HepG2 (cell line): Measurements from ENCODE around the gene MTM1. TPM values are rescaled to one million over a fixed set of nuclear protein-coding genes. Genes with fewer than 3 reads are reported as not detected.

Experiments
- ATAC-seq: fragments of 200-7000 bp; cut with Tn5 transposase; 3 replicates; pipeline ENCODE4 v1.9.1; 2020; ENCODE audit warnings: mild to moderate bottlenecking, moderate library complexity
- BruUV-seq: library from RNA; stranded (reverse); fragments of 400-500 nt; replicated peaks from 2 replicates; lab custom pipeline; 2021; lab: Mats Ljungman, UMichigan
- CTCF ChIA-PET: fragments of 300-600 bp; formaldehyde crosslinking; extraction: SDS; loops from one replicate; lab custom pipeline; 2021; ENCODE audit warnings: low total read pairs, inconsistent platforms, low intra/inter-chr PET ratio; lab: Yijun Ruan, JAX
- POLR2A ChIA-PET: fragments of 350-600 bp; sonication (Branson Sonifier 250); formaldehyde crosslinking; loops from one replicate; lab custom pipeline; 2020; ENCODE audit warnings: antibody characterized with exemption, inconsistent platforms; lab: Yijun Ruan, JAX
- DNase-seq: peaks from one replicate; pipeline ENCODE4 v3.0.0-alpha.2; 2015; ENCODE audit warnings: low spot score
- FAIRE-seq: peaks from 3 replicates; lab custom pipeline; 2011; peaks lifted over from hg19 to GRCh38; lab: Jason Lieb, UNC
- H2AFZ ChIP-seq: one replicate; pipeline ENCODE4 v1.6.1; 2011; ENCODE audit warnings: low read length, inconsistent platforms
- H3K27ac ChIP-seq: fragments of 300-600 bp; 3 replicates; pipeline ENCODE4 v1.8.0; 2011; ENCODE audit warnings: mixed run types, mild to moderate bottlenecking, mixed read lengths, low read length, inconsistent platforms; ENCODE audit not compliant: insufficient read depth; ENCODE audit errors: extremely low read length
- H3K27me3 ChIP-seq, 2 experiments: fragments of 200-600 bp in 1 of 2; 2 replicates in 1 of 2; 3 replicates in 1 of 2; pipeline versions ENCODE4 v1.6.0 to v1.8.0; 2011; ENCODE audit warnings: low read length in 2 of 2, mild to moderate bottlenecking in 2 of 2, moderate library complexity in 2 of 2, inconsistent platforms in 1 of 2; ENCODE audit not compliant: insufficient read depth in 2 of 2, control insufficient read depth in 1 of 2
- H3K36me3 ChIP-seq, 2 experiments: fragments of 200-600 bp in 1 of 2; replicated peaks in 1 of 2; 2 replicates in 1 of 2; 3 replicates in 1 of 2; pipeline versions ENCODE4 v1.5.1 to v1.8.0; 2011; ENCODE audit warnings: low read length in 2 of 2, inconsistent platforms in 1 of 2; ENCODE audit not compliant: insufficient read depth in 2 of 2, control insufficient read depth in 1 of 2
- H3K4me1 ChIP-seq: 2 replicates; pipeline ENCODE4 v1.5.1; 2012; ENCODE audit warnings: low read length, inconsistent platforms; ENCODE audit not compliant: insufficient read depth
- H3K4me2 ChIP-seq: 2 replicates; pipeline ENCODE4 v1.6.0; 2011; ENCODE audit warnings: low read depth, low read length, inconsistent platforms
- H3K4me3 ChIP-seq, 3 experiments: fragments of 200-600 bp in 1 of 3; sonication (generic), shearing (Covaris generic) in 1 of 3; replicated peaks in 1 of 3; 2 replicates each; pipeline ENCODE4 v1.5.1; 2011 to 2016; ENCODE audit warnings: low read length in 3 of 3, inconsistent platforms in 2 of 3, low read depth in 2 of 3, mild to moderate bottlenecking in 2 of 3, control low read depth in 1 of 3, mixed read lengths in 1 of 3; ENCODE audit not compliant: insufficient read depth in 1 of 3
- H3K79me2 ChIP-seq: one replicate; pipeline ENCODE4 v1.6.1; 2011; ENCODE audit warnings: low read length, inconsistent platforms; ENCODE audit not compliant: insufficient read depth
- H3K9ac ChIP-seq: 2 replicates; pipeline ENCODE4 v1.6.0; 2011; ENCODE audit warnings: mild to moderate bottlenecking, low read depth, low read length, inconsistent platforms; ENCODE audit not compliant: insufficient read depth
- H3K9me3 ChIP-seq: 2 replicates; pipeline ENCODE4 v1.5.1; 2012; ENCODE audit warnings: mild to moderate bottlenecking, low read length
- H4K20me1 ChIP-seq: 2 replicates; pipeline ENCODE4 v1.6.0; 2011; ENCODE audit warnings: inconsistent platforms, mild to moderate bottlenecking, low read length, moderate library complexity; ENCODE audit not compliant: insufficient read depth
- CTCF ChIP-seq: sonication (generic); formaldehyde crosslinking; IDR thresholded peaks from 2 replicates; pipeline ENCODE4 v1.5.0; 2020; ENCODE audit warnings: mild to moderate bottlenecking, missing genetic modification reagents, moderate library complexity
- FOXM1 ChIP-seq: sonication (generic); formaldehyde crosslinking; IDR thresholded peaks from 2 replicates; pipeline ENCODE4 v1.5.0; 2020; ENCODE audit warnings: missing genetic modification reagents
- GTF2F1 ChIP-seq: fragments of 150-350 bp; IDR thresholded peaks from 2 replicates; pipeline ENCODE4 v1.6.1; 2014; ENCODE audit warnings: low read length
- HDAC1 ChIP-seq: sonication (generic); formaldehyde crosslinking; IDR thresholded peaks from 2 replicates; pipeline ENCODE4 v1.5.1; 2020; ENCODE audit warnings: mild to moderate bottlenecking, missing genetic modification reagents
- HNF1B ChIP-seq: sonication (generic); formaldehyde crosslinking; IDR thresholded peaks from 2 replicates; pipeline ENCODE4 v1.5.1; 2020; ENCODE audit warnings: mild to moderate bottlenecking, moderate library complexity, missing genetic modification reagents
- JUN ChIP-seq: sonication (generic); formaldehyde crosslinking; IDR thresholded peaks from 2 replicates; pipeline ENCODE4 v1.4.0; 2020; ENCODE audit warnings: mild to moderate bottlenecking, missing genetic modification reagents
- NR2F2 ChIP-seq: IDR thresholded peaks from 2 replicates; pipeline ENCODE4 v1.6.1; 2012; ENCODE audit warnings: low read depth, inconsistent platforms, borderline replicate concordance
- SMC3 ChIP-seq: IDR thresholded peaks from 2 replicates; pipeline ENCODE4 v1.6.1; 2011; ENCODE audit warnings: low read length, improper control_type of control experiment
- STAG1 ChIP-seq: sonication (generic); formaldehyde crosslinking; IDR thresholded peaks from 2 replicates; pipeline ENCODE4 v1.4.0; 2020; ENCODE audit warnings: missing genetic modification reagents
- ZFP1 ChIP-seq: IDR thresholded peaks from 2 replicates; pipeline ENCODE4 v1.6.1; 2016
- ZHX1 ChIP-seq: sonication (generic); formaldehyde crosslinking; IDR thresholded peaks from 2 replicates; pipeline ENCODE4 v1.8.1; 2022; ENCODE audit warnings: low read depth, mild to moderate bottlenecking, missing genetic modification reagents
- ZSCAN31 ChIP-seq: sonication (generic); formaldehyde crosslinking; IDR thresholded peaks from 2 replicates; pipeline ENCODE4 v1.5.0; 2020; ENCODE audit warnings: low read depth, mild to moderate bottlenecking, missing genetic modification reagents
- WGBS: methylation state at CpG from one replicate; pipeline ENCODE4 v1.1.6; 2017; ENCODE audit warnings: low lambda C conversion rate; 5-methylcytosine and 5-hydroxymethylcytosine counted together
- in situ Hi-C: cut with HindIII; loops from 2 replicates; pipeline ENCODE4 v1.10.0; 2017; ENCODE audit warnings: low pct_unique_long_range_greater_than_20kb; ENCODE audit not compliant: extremely low pct_ligation_motif_present
- intact Hi-C: fragments of 100-400 bp; cut with micrococcal nuclease; formaldehyde crosslinking; loops from one replicate; pipeline ENCODE4 v1.10.0; 2022; ENCODE audit not compliant: unreplicated experiment
- polyA plus RNA-seq, 8 experiments: library from polyadenylated mRNA; depleted of rRNA in 3 of 8; stranded (reverse) in 7 of 8; unstranded in 1 of 8; fragments of >200 nt; fragmentation: Illumina TruSeq in 4 of 8; extraction: Trizol in 4 of 8; gene quantifications; 2 replicates each; pipeline versions ENCODE4 v1.2.1 to v1.2.3, GENCODE V29; 2011 to 2016; ENCODE audit warnings: low read depth in 4 of 8, missing spikeins in 1 of 8, mixed read lengths in 1 of 8; ENCODE audit not compliant: insufficient read depth in 1 of 8
- total RNA-seq, 5 experiments: library from RNA; depleted of rRNA; stranded (reverse); fragments of >200 nt; fragmentation: Illumina TruSeq; extraction: Trizol; gene quantifications; 2 replicates each; pipeline ENCODE4 v1.2.3, GENCODE V29; 2016; ENCODE audit warnings: low read depth in 1 of 5

Gene MTM1
- total and polyA plus RNA-seq, 2 of the 13 experiments (the other 11 are each of a cell fraction or from before 2014, with no cell fraction given) = 12.0 to 15.2 TPM

GRCh38 chrX:150536455-150537116 lies 31.8 kb upstream of the MTM1 start:
- H3K4me2 ChIP-seq = no peak overlapping the region
- H3K4me1 ChIP-seq = no peaks in the 10 kb centered on the region
- TF ChIP-seq SMC3 (0 out of 2 replicates have a peak, but pooled peaks have one; percentile 2), NR2F2 (no peak), CTCF (peak; percentile 32; the same call in 1 of the 2 replicates), STAG1 (CRISPR knock-in tag) (peak; percentile 21; the same call in 1 of the 2 replicates)
- no peak overlapping the region for H3K27ac ChIP-seq
- H4K20me1 ChIP-seq = no peaks in the 10 kb centered on the region
- H3K27me3 ChIP-seq = no peaks in the 10 kb centered on the region; a peak in 1 of 5 replicates
- H3K79me2 ChIP-seq = no peaks in the 10 kb centered on the region
- BruUV-seq = no TSS peak
- intact Hi-C loops (no loop called here), in situ Hi-C loops (no loop called here)
- H3K9ac ChIP-seq = no peak overlapping the region
- no peak for DNase-seq
- peak; percentile 61 for FAIRE-seq
- no peaks in the 10 kb centered on the region for H3K36me3 ChIP-seq
- no peak overlapping the region for H2AFZ ChIP-seq
- ChIA-PET CTCF (no interaction called here), POLR2A (no interaction called here)
- no CpG with 5 or more reads among the region's 8 CpGs for WGBS
- H3K4me3 ChIP-seq = no peak overlapping the region
- H3K9me3 ChIP-seq = no peaks in the 10 kb centered on the region
- ATAC-seq = peak; percentile 78

- no TSS peak for BruUV-seq
- POLR2A ChIA-PET = no interaction called here
- ATAC-seq (no peak), DNase-seq (no peak), FAIRE-seq (no peak)
- no peak overlapping the region for H3K4me2 ChIP-seq
- no peaks in the 10 kb centered on the region for H4K20me1 ChIP-seq
- WGBS = 0% methylated on average over 3 of the region's 6 CpGs
- intact Hi-C loops (no loop called here), in situ Hi-C loops (no loop called here)
- H3K27me3 ChIP-seq = no peaks in the 10 kb centered on the region; a peak in 1 of 5 replicates
- H3K4me3 ChIP-seq = no peak overlapping the region
- H2AFZ ChIP-seq = no peak overlapping the region
- CTCF ChIA-PET = no interaction called here
- no peaks in the 10 kb centered on the region for H3K79me2 ChIP-seq
- no peak overlapping the region for H3K9ac ChIP-seq
- H3K4me1 ChIP-seq = no peaks in the 10 kb centered on the region
- no peaks in the 10 kb centered on the region for H3K9me3 ChIP-seq
- H3K36me3 ChIP-seq = no peaks in the 10 kb centered on the region
- H3K27ac ChIP-seq = no peak overlapping the region
- no peak for TF ChIP-seq ZHX1 (CRISPR knock-in tag)
- TF ChIP-seq FOXM1 (CRISPR knock-in tag) = no peak
- no peak for TF ChIP-seq JUN (CRISPR knock-in tag)
- no peak for TF ChIP-seq ZFP1 (CRISPR knock-in tag)
- no peak for TF ChIP-seq HDAC1 (CRISPR knock-in tag)
- no peak for TF ChIP-seq HNF1B (CRISPR knock-in tag)
- no peak for TF ChIP-seq ZSCAN31 (CRISPR knock-in tag)
- no peak for TF ChIP-seq GTF2F1
Observed at GRCh38 chrX:150537851-150538250, 30.6 kb upstream of the MTM1 start.
